ENCODE measurements around the gene CDC16.

CDC16 gene

DNA sequence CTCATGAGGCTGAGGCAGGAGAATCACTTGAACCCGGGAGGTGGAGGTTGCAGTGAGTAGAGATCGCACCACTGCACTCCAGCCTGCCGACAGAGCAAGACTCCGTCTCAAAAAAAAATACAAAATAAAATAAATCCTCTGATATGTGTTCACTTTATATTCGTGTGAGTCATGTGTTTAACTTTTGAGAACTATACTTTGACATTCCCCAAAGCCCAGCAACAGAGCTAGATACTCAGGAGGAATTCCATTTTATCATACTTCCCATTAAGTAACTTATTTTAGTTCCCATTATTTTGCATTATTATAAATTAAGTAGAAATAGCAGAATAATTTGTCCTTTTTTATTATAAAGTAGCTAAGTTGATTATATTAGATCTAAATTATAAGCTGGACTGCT is 76.3 kb downstream of the CDC16 start:
- Histone ChIP-seq H3K27ac (ENCODE audit: low read depth, low read length, poor library complexity, severe bottlenecking) (peak overlapping the region; percentile 93), H3K4me1 (ENCODE audit: insufficient read depth, low read length, severe bottlenecking) (peaks cover 61% of the 10 kb centered on the region), H3K9me3 (ENCODE audit: low read length) (no peaks in the 10 kb centered on the region), H3K4me3 (ENCODE audit: low read depth, low read length, poor library complexity, severe bottlenecking) (no peak overlapping the region), H3K4me2 (ENCODE audit: low read length) (peak overlapping the region; percentile 23; the same call in 1 of the 2 replicates), H3K36me3 (ENCODE audit: insufficient read depth, low read length) (peaks cover 21% of the 10 kb centered on the region), H4K20me1 (ENCODE audit: insufficient read depth, low read length) (no peaks in the 10 kb centered on the region), H3K9me2 (ENCODE audit: low read depth, low read length) (no peaks in the 10 kb centered on the region), H3F3A (ENCODE audit: insufficient read depth, low read length) (peaks cover 8% of the 10 kb centered on the region; the same call in 1 of the 2 replicates), H3K27me3 (ENCODE audit: insufficient read depth, low read length) (no peaks in the 10 kb centered on the region), H3K9ac (ENCODE audit: low read length) (peak overlapping the region; percentile 33; the same call in 1 of the 2 replicates), H2AFZ (ENCODE audit: low read length) (0 out of 2 replicates have a peak overlapping the region, but pooled peaks have one; percentile 13), H3K79me2 (ENCODE audit: insufficient read depth, low read length) (peaks cover 20% of the 10 kb centered on the region)
- TF ChIP-seq EZH2 (IDR thresholded peaks at IDR 0.05; ENCODE audit: borderline replicate concordance, low read length): no peak
- TF ChIP-seq, protein P1, sequence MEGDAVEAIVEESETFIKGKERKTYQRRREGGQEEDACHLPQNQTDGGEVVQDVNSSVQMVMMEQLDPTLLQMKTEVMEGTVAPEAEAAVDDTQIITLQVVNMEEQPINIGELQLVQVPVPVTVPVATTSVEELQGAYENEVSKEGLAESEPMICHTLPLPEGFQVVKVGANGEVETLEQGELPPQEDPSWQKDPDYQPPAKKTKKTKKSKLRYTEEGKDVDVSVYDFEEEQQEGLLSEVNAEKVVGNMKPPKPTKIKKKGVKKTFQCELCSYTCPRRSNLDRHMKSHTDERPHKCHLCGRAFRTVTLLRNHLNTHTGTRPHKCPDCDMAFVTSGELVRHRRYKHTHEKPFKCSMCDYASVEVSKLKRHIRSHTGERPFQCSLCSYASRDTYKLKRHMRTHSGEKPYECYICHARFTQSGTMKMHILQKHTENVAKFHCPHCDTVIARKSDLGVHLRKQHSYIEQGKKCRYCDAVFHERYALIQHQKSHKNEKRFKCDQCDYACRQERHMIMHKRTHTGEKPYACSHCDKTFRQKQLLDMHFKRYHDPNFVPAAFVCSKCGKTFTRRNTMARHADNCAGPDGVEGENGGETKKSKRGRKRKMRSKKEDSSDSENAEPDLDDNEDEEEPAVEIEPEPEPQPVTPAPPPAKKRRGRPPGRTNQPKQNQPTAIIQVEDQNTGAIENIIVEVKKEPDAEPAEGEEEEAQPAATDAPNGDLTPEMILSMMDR (IDR thresholded peaks at IDR 0.05; ENCODE audit: low read length): no peak

DNA sequence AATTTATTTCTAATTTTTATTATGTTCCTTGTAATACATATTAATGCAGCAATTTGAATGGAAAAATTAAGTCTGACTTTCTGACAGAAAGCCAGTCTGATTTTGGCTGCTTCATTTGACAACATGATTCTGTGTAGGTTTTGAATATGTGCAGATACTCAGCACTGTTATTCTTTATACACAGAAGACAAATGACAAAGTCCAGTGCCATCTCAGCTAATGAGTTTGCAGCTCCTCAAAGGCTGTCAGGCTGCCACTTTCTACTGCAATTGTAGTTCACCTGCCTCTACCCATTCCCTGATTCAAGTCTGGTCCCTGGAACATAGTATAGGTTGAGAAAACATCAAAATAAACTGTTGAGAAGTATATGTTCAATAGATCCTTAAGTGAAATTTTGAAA is 76.7 kb downstream of the CDC16 start:
- H3F3A ChIP-seq (ENCODE audit: insufficient read depth, low read length): peaks cover 8% of the 10 kb centered on the region; the same call in 1 of the 2 replicates
- peak overlapping the region; percentile 31 for H3K4me2 ChIP-seq (ENCODE audit: low read length)

DNA sequence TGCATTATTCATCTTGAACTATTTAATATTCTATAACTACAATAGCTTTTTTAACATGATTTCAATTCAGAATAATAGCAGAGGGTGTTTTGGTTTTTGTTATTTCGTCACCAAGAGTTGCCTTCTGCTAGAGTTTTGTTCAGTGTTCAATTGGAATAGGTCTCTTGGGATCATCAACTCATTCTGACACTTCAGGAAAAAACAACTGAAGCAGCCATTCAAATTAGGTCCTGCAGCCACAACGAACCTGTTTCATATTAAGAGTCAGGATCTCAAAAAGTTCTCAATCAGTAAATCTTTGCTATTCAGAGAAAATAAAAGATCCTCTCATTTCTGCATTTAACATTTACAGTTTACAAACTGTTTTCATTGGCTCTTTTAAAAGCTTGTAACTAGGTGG is 77.2 kb downstream of the CDC16 start:
- H3K36me3 ChIP-seq (ENCODE audit: insufficient read depth, low read length): peaks cover 19% of the 10 kb centered on the region
- no peaks in the 10 kb centered on the region for H3K9me2 ChIP-seq (ENCODE audit: low read depth, low read length)
- peaks cover 71% of the 10 kb centered on the region for H3K4me1 ChIP-seq (ENCODE audit: insufficient read depth, low read length, severe bottlenecking)
- TF ChIP-seq, protein P1 (IDR thresholded peaks at IDR 0.05; ENCODE audit: low read length): no peak
- peak overlapping the region; percentile 18 for H3K4me3 ChIP-seq (ENCODE audit: low read depth, low read length, poor library complexity, severe bottlenecking)
- peak overlapping the region; percentile 31 for H3K4me2 ChIP-seq (ENCODE audit: low read length)
- peak overlapping the region; percentile 29; the same call in 1 of the 2 replicates for H2AFZ ChIP-seq (ENCODE audit: low read length)
- H3F3A ChIP-seq (ENCODE audit: insufficient read depth, low read length): peaks cover 8% of the 10 kb centered on the region; the same call in 1 of the 2 replicates
- H3K27me3 ChIP-seq (ENCODE audit: insufficient read depth, low read length): no peaks in the 10 kb centered on the region
- peak overlapping the region; percentile 93 for H3K27ac ChIP-seq (ENCODE audit: low read depth, low read length, poor library complexity, severe bottlenecking)
- no peaks in the 10 kb centered on the region for H3K9me3 ChIP-seq (ENCODE audit: low read length)
- H4K20me1 ChIP-seq (ENCODE audit: insufficient read depth, low read length): no peaks in the 10 kb centered on the region
- H3K9ac ChIP-seq (ENCODE audit: low read length): peak overlapping the region; percentile 14
- H3K79me2 ChIP-seq (ENCODE audit: insufficient read depth, low read length): peaks cover 30% of the 10 kb centered on the region

More for the DNA sequence above, 76.7 kb downstream of the CDC16 start:
- no peak overlapping the region for H2AFZ ChIP-seq (ENCODE audit: low read length)
- H3K27ac ChIP-seq (ENCODE audit: low read depth, low read length, poor library complexity, severe bottlenecking): peak overlapping the region; percentile 93
- TF ChIP-seq EZH2 (IDR thresholded peaks at IDR 0.05; ENCODE audit: borderline replicate concordance, low read length): no peak
- TF ChIP-seq, protein P1 (IDR thresholded peaks at IDR 0.05; ENCODE audit: low read length): no peak
- H3K9ac ChIP-seq (ENCODE audit: low read length): peak overlapping the region; percentile 14; the same call in 1 of the 2 replicates
- no peaks in the 10 kb centered on the region for H4K20me1 ChIP-seq (ENCODE audit: insufficient read depth, low read length)
- H3K27me3 ChIP-seq (ENCODE audit: insufficient read depth, low read length): no peaks in the 10 kb centered on the region
- peaks cover 24% of the 10 kb centered on the region for H3K79me2 ChIP-seq (ENCODE audit: insufficient read depth, low read length)
- peaks cover 19% of the 10 kb centered on the region for H3K36me3 ChIP-seq (ENCODE audit: insufficient read depth, low read length)
- H3K4me1 ChIP-seq (ENCODE audit: insufficient read depth, low read length, severe bottlenecking): peaks cover 66% of the 10 kb centered on the region
- no peaks in the 10 kb centered on the region for H3K9me3 ChIP-seq (ENCODE audit: low read length)
- H3K4me3 ChIP-seq (ENCODE audit: low read depth, low read length, poor library complexity, severe bottlenecking): no peak overlapping the region
- no peaks in the 10 kb centered on the region for H3K9me2 ChIP-seq (ENCODE audit: low read depth, low read length)
